GM19099 (cell line): ENCODE results near the gene DRAP1.

Experiments used
- POLR2A ChIP-seq: IDR thresholded peaks from 3 replicates; pipeline ENCODE4 v1.6.1; 2011; ENCODE audit warnings: low read depth; ENCODE audit not compliant: insufficient read length; ENCODE audit errors: extremely low read depth

DRAP1 gene

GRCh38 chr11:65912845-65913244, 6.4 kb upstream of the DRAP1 start:
- TF ChIP-seq POLR2A = no peak

- TF ChIP-seq POLR2A = no peak
These were observed 4.0 kb upstream of the DRAP1 start for GRCh38 chr11:65915101-65915820.

GRCh38 chr11:65915821-65916251, 3.4 kb upstream of the DRAP1 start:
- TF ChIP-seq POLR2A = no peak

GRCh38 chr11:65916391-65916790, 2.8 kb upstream of the DRAP1 start:
- no peak for TF ChIP-seq POLR2A

- TF ChIP-seq POLR2A = no peak
These were observed 2.2 kb upstream of the DRAP1 start for GRCh38 chr11:65917077-65917433.

- no peak for TF ChIP-seq POLR2A
These were observed 1.6 kb upstream of the DRAP1 start for GRCh38 chr11:65917434-65918210.

GRCh38 chr11:65918211-65919140, 750 bp upstream of the DRAP1 start, which contains the start of gene C11orf68:
C11orf68 (minus strand) TSS chr11:65919062; CDS start chr11:65919031, 31 bp downstream.
- peak; percentile 82 for TF ChIP-seq POLR2A

GRCh38 chr11:65919573-65920371, 546 bp downstream of the DRAP1 start:
- TF ChIP-seq POLR2A = peak; percentile 22

- no peak for TF ChIP-seq POLR2A
These were observed 1.2 kb downstream of the DRAP1 start for GRCh38 chr11:65920372-65920802.

- TF ChIP-seq POLR2A = no peak
These were observed 1.9 kb downstream of the DRAP1 start for GRCh38 chr11:65921033-65921555.

- no peak for TF ChIP-seq POLR2A
These were observed 2.6 kb downstream of the DRAP1 start for GRCh38 chr11:65921876-65922275.

- TF ChIP-seq POLR2A = no peak
These were observed 3.3 kb downstream of the DRAP1 start for GRCh38 chr11:65922565-65922964.

GRCh38 chr11:65925397-65925796, 6.2 kb downstream of the DRAP1 start:
- no peak for TF ChIP-seq POLR2A

- TF ChIP-seq POLR2A = peak; percentile 53
These were observed 8.7 kb downstream of the DRAP1 start for GRCh38 chr11:65927904-65928397.

- no peak for TF ChIP-seq POLR2A
These were observed 9.4 kb downstream of the DRAP1 start for GRCh38 chr11:65928667-65929066.
